ENCODE data around the gene RANBP10.

The RANBP10 gene

DNA sequence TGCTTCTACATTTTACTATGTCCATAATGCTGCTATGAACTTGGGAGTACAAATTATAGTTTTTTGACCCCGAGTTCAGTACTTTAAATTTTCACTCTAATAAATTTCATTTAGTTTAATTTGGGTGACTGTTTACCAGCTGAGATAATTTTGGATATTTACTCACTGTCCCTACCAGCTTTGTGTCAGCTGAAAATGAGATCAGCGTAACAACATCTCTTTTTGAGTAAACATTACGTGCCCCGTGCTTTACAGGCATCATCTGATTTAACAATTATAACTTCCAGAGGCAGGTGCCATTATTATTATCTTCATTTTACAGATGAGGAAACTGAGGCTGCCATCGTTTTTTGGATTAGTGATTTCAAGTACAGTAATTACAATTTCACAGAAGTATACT lies 102.2 kb downstream of the RANBP10 start:
- Histone ChIP-seq H3K79me2 (ENCODE audit: insufficient read depth, low read length) (peaks cover 38% of the 10 kb centered on the region; the same call in 1 of the 2 replicates), H3K9me2 (replicated peaks; ENCODE audit: low read depth, low read length) (no peaks in the 10 kb centered on the region), H3K4me1 (ENCODE audit: insufficient read depth, low read length, poor library complexity, severe bottlenecking) (peaks cover 7% of the 10 kb centered on the region), H3K36me3 (ENCODE audit: insufficient read depth, low read length) (no peaks in the 10 kb centered on the region), H3F3A (ENCODE audit: low read depth) (no peaks in the 10 kb centered on the region; the same call in 1 of the 2 replicates), H2AFZ (ENCODE audit: low read length) (no peak overlapping the region), H3K4me2 (ENCODE audit: low read depth, low read length, poor library complexity, severe bottlenecking) (no peak overlapping the region), H3K9ac (ENCODE audit: low read depth, low read length, poor library complexity, severe bottlenecking) (no peak overlapping the region), H3K4me3 (ENCODE audit: low read length, poor library complexity, severe bottlenecking) (no peak overlapping the region), H3K27me3 (ENCODE audit: insufficient read depth, low read length, poor library complexity, severe bottlenecking) (no peaks in the 10 kb centered on the region), H3K9me3 (ENCODE audit: insufficient read depth, low read depth, low read length) (no peaks in the 10 kb centered on the region), H4K20me1 (ENCODE audit: insufficient read depth, low read length, poor library complexity, severe bottlenecking) (peaks cover 11% of the 10 kb centered on the region)
- TF ChIP-seq, protein P1, sequence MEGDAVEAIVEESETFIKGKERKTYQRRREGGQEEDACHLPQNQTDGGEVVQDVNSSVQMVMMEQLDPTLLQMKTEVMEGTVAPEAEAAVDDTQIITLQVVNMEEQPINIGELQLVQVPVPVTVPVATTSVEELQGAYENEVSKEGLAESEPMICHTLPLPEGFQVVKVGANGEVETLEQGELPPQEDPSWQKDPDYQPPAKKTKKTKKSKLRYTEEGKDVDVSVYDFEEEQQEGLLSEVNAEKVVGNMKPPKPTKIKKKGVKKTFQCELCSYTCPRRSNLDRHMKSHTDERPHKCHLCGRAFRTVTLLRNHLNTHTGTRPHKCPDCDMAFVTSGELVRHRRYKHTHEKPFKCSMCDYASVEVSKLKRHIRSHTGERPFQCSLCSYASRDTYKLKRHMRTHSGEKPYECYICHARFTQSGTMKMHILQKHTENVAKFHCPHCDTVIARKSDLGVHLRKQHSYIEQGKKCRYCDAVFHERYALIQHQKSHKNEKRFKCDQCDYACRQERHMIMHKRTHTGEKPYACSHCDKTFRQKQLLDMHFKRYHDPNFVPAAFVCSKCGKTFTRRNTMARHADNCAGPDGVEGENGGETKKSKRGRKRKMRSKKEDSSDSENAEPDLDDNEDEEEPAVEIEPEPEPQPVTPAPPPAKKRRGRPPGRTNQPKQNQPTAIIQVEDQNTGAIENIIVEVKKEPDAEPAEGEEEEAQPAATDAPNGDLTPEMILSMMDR (conservative IDR thresholded peaks at IDR 0.05; ENCODE audit: low read length) = no peak
- TF ChIP-seq EZH2phosphoT487 (IDR thresholded peaks at IDR 0.05; ENCODE audit: borderline replicate concordance) = no peak

DNA sequence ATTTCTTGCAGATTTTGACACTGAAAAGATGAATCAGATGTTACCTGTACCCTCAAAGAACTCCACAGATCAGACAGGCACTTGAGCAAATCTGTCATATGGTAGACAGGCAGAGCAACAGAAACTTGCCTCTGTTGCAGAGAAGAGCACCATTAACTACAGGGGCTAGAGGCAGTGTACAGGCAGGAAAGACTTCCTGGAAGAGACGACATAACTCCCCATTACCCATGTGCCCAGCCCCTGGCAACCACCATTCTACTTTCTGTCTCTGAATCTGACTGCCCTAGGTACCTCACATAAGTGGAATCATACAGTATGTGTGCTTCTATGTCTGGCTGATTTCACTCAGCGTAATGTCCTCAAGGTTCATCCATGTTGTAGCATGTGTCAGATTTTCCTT lies 102.7 kb downstream of the RANBP10 start:
- Histone ChIP-seq H3K4me2 (ENCODE audit: low read depth, low read length, poor library complexity, severe bottlenecking) (peak overlapping the region; percentile 16), H4K20me1 (ENCODE audit: insufficient read depth, low read length, poor library complexity, severe bottlenecking) (peaks cover 9% of the 10 kb centered on the region), H3K4me3 (ENCODE audit: low read length, poor library complexity, severe bottlenecking) (no peak overlapping the region), H2AFZ (ENCODE audit: low read length) (no peak overlapping the region), H3K4me1 (ENCODE audit: insufficient read depth, low read length, poor library complexity, severe bottlenecking) (peaks cover 7% of the 10 kb centered on the region), H3F3A (ENCODE audit: low read depth) (no peaks in the 10 kb centered on the region; the same call in 1 of the 2 replicates), H3K9ac (ENCODE audit: low read depth, low read length, poor library complexity, severe bottlenecking) (no peak overlapping the region), H3K36me3 (ENCODE audit: insufficient read depth, low read length) (no peaks in the 10 kb centered on the region), H3K9me3 (ENCODE audit: insufficient read depth, low read depth, low read length) (no peaks in the 10 kb centered on the region), H3K9me2 (replicated peaks; ENCODE audit: low read depth, low read length) (no peaks in the 10 kb centered on the region), H3K27me3 (ENCODE audit: insufficient read depth, low read length, poor library complexity, severe bottlenecking) (no peaks in the 10 kb centered on the region), H3K79me2 (ENCODE audit: insufficient read depth, low read length) (peaks cover 41% of the 10 kb centered on the region; the same call in 1 of the 2 replicates)
- TF ChIP-seq EZH2phosphoT487 (IDR thresholded peaks at IDR 0.05; ENCODE audit: borderline replicate concordance) = no peak
- TF ChIP-seq, protein P1 (conservative IDR thresholded peaks at IDR 0.05; ENCODE audit: low read length) = no peak

DNA sequence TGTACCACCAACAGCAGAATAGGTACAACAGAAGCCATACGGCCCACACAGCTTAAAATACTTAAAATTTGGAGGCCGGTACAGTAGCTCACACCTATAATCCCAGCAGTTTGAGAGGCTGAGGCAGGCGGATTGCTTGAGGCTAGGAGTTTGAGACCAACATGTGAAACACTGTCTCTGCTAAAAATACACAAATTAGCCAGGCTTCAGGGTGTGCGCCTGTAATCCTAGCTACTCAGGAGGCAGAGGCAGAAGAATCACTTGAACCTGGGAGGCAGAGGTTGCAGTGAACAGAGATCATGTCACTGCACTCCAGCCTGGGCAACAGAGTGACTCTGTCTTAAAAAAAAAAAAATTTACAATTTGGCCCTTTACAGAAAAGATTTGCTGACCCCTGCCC lies 104.2 kb downstream of the RANBP10 start:
- Histone ChIP-seq H3K4me1 (ENCODE audit: insufficient read depth, low read length, poor library complexity, severe bottlenecking) (peaks cover 7% of the 10 kb centered on the region), H3K9me2 (replicated peaks; ENCODE audit: low read depth, low read length) (no peaks in the 10 kb centered on the region), H3K4me2 (ENCODE audit: low read depth, low read length, poor library complexity, severe bottlenecking) (no peak overlapping the region), H3K4me3 (ENCODE audit: low read length, poor library complexity, severe bottlenecking) (no peak overlapping the region), H4K20me1 (ENCODE audit: insufficient read depth, low read length, poor library complexity, severe bottlenecking) (peaks cover 5% of the 10 kb centered on the region), H3F3A (ENCODE audit: low read depth) (no peaks in the 10 kb centered on the region; the same call in 1 of the 2 replicates), H3K9me3 (ENCODE audit: insufficient read depth, low read depth, low read length) (no peaks in the 10 kb centered on the region), H3K9ac (ENCODE audit: low read depth, low read length, poor library complexity, severe bottlenecking) (no peak overlapping the region), H3K36me3 (ENCODE audit: insufficient read depth, low read length) (peaks cover 9% of the 10 kb centered on the region; the same call in 1 of the 2 replicates), H3K79me2 (ENCODE audit: insufficient read depth, low read length) (peaks cover 52% of the 10 kb centered on the region; the same call in 1 of the 2 replicates), H2AFZ (ENCODE audit: low read length) (no peak overlapping the region), H3K27me3 (ENCODE audit: insufficient read depth, low read length, poor library complexity, severe bottlenecking) (no peaks in the 10 kb centered on the region)
- TF ChIP-seq, protein P1 (conservative IDR thresholded peaks at IDR 0.05; ENCODE audit: low read length) = no peak
- no peak for TF ChIP-seq EZH2phosphoT487 (IDR thresholded peaks at IDR 0.05; ENCODE audit: borderline replicate concordance)

Data from Loucy (cell line).